Measurements from ENCODE around the gene TADA3. TPM values are rescaled to one million over a fixed set of nuclear protein-coding genes. Genes with fewer than 3 reads are reported as not detected.
A peak's percentile ranks its signal among the peaks of the same experiment; 100 is the strongest.

Gene TADA3, protein sequence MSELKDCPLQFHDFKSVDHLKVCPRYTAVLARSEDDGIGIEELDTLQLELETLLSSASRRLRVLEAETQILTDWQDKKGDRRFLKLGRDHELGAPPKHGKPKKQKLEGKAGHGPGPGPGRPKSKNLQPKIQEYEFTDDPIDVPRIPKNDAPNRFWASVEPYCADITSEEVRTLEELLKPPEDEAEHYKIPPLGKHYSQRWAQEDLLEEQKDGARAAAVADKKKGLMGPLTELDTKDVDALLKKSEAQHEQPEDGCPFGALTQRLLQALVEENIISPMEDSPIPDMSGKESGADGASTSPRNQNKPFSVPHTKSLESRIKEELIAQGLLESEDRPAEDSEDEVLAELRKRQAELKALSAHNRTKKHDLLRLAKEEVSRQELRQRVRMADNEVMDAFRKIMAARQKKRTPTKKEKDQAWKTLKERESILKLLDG
- total RNA-seq, result 58.9 TPM

DNA sequence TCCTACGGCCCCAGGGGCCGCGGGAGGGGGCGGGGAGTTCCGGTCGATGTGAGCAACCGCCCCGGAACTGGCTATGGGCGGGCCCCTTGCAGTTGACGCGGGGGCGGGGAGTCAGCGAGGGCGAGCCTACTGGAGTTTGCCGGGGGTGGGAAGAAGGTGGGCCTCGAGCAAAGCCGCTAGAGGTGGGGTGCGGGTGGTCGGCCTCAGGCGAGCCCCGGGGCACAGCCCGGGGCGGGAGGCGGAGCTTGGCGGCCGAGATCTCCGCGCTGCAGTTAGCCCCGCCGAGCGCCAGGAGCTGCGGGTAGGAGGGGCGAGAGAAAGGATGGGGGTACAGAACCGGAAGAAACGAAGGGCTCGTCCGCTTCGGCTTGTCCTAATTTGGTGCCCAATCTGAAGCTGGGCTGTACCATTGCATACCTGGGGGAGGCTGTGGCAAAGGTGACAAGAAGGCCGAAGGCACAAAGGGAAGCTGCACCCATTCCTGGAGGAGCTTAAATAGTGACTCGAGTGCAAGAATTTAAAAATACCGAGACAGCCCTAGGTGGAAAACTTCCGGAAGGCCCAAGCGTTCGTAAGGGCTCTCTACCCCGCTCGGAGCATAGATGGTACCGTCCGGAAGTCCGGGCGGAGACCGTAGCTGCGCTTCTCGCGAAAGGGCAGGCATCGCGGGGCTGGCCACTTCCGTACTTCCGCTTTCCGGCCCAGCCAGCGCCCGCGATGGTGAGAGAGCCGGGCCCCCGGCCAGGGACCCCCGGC, at the start of gene TADA3, which contains the start of gene ARPC4:
TSS of gene TADA3 (minus strand) at position 69 of the 756 bp plus-strand sequence. CDS start 1,007 bp downstream, outside the sequence.
TSS of gene ARPC4 (plus strand) at position 678 of the 756 bp plus-strand sequence. CDS start at position 718, 40 bp downstream.
- no peaks in the 10 kb centered on the region for H3K27me3 ChIP-seq
- peaks cover 0 to 26% of the 10 kb centered on the region in 2 donors for H3K36me3 ChIP-seq
- H3K4me3 ChIP-seq, result peak within 1 kb of the TSS; percentile 85 to 90
- TF ChIP-seq, protein P1, sequence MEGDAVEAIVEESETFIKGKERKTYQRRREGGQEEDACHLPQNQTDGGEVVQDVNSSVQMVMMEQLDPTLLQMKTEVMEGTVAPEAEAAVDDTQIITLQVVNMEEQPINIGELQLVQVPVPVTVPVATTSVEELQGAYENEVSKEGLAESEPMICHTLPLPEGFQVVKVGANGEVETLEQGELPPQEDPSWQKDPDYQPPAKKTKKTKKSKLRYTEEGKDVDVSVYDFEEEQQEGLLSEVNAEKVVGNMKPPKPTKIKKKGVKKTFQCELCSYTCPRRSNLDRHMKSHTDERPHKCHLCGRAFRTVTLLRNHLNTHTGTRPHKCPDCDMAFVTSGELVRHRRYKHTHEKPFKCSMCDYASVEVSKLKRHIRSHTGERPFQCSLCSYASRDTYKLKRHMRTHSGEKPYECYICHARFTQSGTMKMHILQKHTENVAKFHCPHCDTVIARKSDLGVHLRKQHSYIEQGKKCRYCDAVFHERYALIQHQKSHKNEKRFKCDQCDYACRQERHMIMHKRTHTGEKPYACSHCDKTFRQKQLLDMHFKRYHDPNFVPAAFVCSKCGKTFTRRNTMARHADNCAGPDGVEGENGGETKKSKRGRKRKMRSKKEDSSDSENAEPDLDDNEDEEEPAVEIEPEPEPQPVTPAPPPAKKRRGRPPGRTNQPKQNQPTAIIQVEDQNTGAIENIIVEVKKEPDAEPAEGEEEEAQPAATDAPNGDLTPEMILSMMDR (IDR thresholded peaks at IDR 0.05), result no peak
- TF ChIP-seq POLR2A (IDR thresholded peaks at IDR 0.05) (peak in 1 of 2 donors; percentile 50), POLR2AphosphoS5 (IDR thresholded peaks at IDR 0.05; ENCODE audit: insufficient read depth in 1 of 2, low read depth in 1 of 2) (peak; percentile 90 to 91)
- no peaks in the 10 kb centered on the region for H3K9me3 ChIP-seq
- H3K27ac ChIP-seq, result peak within 1 kb of the TSS; percentile 95
- intact Hi-C loops (cut with DNase I), result loop anchor here (10.0 kb wide), 1 partner anchor 58 kb away; the partner anchor contains the start of gene BRPF1
- H3K4me1 ChIP-seq, result peaks cover 44% of the 10 kb centered on the region
- DNase-seq (ENCODE audit: extremely low spot score in 2 of 2), result no peak

DNA sequence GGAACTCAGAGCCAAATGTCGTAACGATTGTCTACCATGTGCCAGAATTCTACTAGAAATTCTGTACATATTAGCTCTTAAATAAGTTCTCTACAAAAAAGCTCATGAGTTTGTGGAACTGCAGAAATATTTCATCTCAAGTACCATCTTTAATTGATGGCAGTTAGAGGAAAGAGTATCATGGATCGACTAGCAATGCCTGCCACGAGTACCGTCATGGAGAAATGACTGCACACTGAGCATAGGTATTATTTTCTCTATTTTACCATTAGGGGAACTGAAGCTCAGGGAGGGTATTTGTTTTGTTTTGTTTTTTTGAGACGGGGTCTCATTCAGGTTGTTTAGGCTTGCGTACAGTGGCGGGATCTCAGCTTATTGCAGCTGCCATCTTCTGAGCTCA, 48.7 kb upstream of the TADA3 start:
- peaks cover 22% of the 10 kb centered on the region for H3K4me1 ChIP-seq
- H3K9me3 ChIP-seq, result no peaks in the 10 kb centered on the region
- TF ChIP-seq, protein P1 (IDR thresholded peaks at IDR 0.05), result no peak
- TF ChIP-seq POLR2A (IDR thresholded peaks at IDR 0.05) (no peak), POLR2AphosphoS5 (IDR thresholded peaks at IDR 0.05; ENCODE audit: insufficient read depth in 1 of 2, low read depth in 1 of 2) (no peak)
- no peaks in the 10 kb centered on the region for H3K27me3 ChIP-seq
- no peak overlapping the region for H3K4me3 ChIP-seq
- DNase-seq (ENCODE audit: extremely low spot score in 2 of 2), result no peak
- no peak overlapping the region for H3K27ac ChIP-seq
- peaks cover 0 to 30% of the 10 kb centered on the region in 2 donors for H3K36me3 ChIP-seq
- intact Hi-C loops (cut with DNase I), result loop anchor here (5.0 kb wide), 1 partner anchor 91 kb away; the partner anchor contains the start of gene CRELD1

DNA sequence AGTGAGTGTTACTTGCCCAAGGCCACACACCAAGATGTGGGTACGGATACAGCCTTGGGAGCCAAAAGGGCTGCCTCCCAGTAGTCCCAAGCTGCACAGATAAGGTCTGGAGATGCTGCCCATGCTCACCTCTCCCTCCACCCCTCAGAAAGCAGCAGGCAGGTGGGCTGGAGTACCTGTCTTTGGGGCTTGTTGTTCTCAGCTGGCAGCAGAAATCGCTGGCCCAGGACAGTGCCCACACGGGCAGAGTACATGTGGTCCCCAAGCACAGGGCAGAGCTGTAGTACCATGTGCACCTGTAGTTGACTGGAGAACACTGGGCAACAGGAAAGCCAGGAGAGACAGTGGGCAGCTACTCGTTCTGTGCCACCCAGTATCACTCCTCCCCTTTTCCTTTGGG, 46.6 kb upstream of the TADA3 start:
- H3K27ac ChIP-seq, result no peak overlapping the region
- no peaks in the 10 kb centered on the region for H3K27me3 ChIP-seq
- intact Hi-C loops (cut with DNase I), result no loop called here
- H3K36me3 ChIP-seq, result peaks cover 0 to 47% of the 10 kb centered on the region in 2 donors
- peaks cover 13% of the 10 kb centered on the region for H3K4me1 ChIP-seq
- no peak for TF ChIP-seq POLR2A (IDR thresholded peaks at IDR 0.05)
- no peak for TF ChIP-seq POLR2AphosphoS5 (IDR thresholded peaks at IDR 0.05; ENCODE audit: insufficient read depth in 1 of 2, low read depth in 1 of 2)
- TF ChIP-seq, protein P1 (IDR thresholded peaks at IDR 0.05), result no peak
- DNase-seq (ENCODE audit: extremely low spot score in 2 of 2), result no peak
- no peaks in the 10 kb centered on the region for H3K9me3 ChIP-seq
- H3K4me3 ChIP-seq, result no peak overlapping the region

DNA sequence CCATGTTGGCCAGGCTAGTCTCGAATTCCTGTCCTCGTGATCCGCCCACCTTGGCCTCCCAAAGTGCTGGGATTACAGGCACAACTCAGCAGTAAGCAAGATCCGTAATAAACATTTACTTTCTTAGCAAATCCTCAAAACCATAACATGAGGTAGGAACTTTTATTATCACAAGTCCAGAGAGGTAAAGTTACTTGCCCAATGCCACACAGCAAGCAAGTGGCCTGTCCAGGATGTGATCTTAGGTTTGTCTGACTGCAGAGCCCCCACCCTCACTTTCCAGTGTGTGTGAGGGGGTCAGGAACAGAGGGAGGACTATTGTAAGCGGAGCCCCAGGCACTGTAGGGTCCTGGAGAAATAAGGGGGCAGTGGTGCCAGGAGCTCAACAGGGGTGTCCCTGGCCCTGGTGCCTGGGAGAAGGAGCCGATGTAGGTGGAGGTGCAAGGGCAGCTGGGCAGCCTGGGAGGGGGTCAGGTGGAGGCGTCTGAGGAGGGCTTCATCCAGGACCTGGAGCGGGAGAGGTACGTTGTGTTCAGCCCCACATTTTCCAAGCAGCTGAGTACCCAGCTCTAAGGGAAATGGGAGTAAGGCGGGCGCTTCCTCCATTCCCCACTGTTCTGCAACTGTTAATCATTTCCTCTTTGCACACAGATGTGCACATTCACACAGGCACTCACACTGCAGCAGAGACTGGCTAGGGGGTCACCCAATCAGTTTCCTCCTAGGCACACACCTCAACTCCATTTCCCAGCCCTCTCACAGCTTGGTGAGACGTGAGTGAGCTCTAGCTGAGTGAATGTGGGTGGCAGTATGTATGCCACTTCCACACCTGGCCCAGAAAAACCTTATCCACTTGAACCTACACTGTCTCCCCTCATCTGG, 45.7 kb upstream of the TADA3 start:
- intact Hi-C loops (cut with DNase I), result no loop called here
- Histone ChIP-seq H3K9me3 (no peaks in the 10 kb centered on the region), H3K36me3 (peaks cover 0 to 55% of the 10 kb centered on the region in 2 donors), H3K4me3 (no peak overlapping the region), H3K27me3 (no peaks in the 10 kb centered on the region), H3K27ac (no peak overlapping the region), H3K4me1 (peaks cover 9% of the 10 kb centered on the region)
- TF ChIP-seq, protein P1 (IDR thresholded peaks at IDR 0.05), result no peak
- no peak for TF ChIP-seq POLR2A (IDR thresholded peaks at IDR 0.05)
- no peak for TF ChIP-seq POLR2AphosphoS5 (IDR thresholded peaks at IDR 0.05; ENCODE audit: insufficient read depth in 1 of 2, low read depth in 1 of 2)
- no peak for DNase-seq (ENCODE audit: extremely low spot score in 2 of 2)

Measured in vagina (tissue), 2 donors.